Ecto neural progenitor cell (in vitro differentiated cells): ENCODE data around the gene CNKSR3.
"Not testable (repeated sequence)": the region's sequence is repeated elsewhere in the genome, so short reads cannot be mapped to it uniquely, and the experiment has no call there.

Source experiments
- DNase-seq: peaks from one replicate; pipeline ENCODE4 v3.0.0-alpha.2; 2018; ENCODE audit warnings: low spot score

The CNKSR3 gene

DNA sequence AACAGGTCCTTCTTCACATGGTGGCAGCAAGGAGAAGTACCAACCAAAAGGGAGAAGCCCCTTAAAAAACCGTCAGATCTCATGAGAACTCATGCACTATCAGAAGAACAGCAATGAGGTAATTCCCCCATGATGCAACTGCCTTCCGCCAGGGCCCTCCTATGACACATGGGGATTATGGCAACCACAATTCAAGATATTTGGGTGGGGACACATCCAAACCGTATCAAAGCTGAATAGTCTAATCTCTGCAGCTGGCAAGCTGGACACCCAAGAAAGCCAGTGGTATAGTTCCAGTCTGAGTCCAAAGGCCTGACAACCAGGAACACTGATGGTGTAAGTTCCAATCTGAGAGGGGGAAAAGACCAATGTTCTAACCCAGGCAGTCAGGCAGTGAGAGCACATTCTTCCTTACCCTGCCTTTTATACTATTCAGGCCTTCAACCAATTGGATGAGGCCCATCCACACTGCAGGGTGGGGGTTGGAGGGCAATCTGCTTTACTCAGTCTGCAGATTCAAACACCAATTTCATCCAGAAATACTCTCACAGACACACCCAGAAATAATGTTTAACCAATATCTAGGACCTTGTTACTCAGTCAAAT lies 17.9 kb upstream of the CNKSR3 start:
- DNase-seq = no peak

DNA sequence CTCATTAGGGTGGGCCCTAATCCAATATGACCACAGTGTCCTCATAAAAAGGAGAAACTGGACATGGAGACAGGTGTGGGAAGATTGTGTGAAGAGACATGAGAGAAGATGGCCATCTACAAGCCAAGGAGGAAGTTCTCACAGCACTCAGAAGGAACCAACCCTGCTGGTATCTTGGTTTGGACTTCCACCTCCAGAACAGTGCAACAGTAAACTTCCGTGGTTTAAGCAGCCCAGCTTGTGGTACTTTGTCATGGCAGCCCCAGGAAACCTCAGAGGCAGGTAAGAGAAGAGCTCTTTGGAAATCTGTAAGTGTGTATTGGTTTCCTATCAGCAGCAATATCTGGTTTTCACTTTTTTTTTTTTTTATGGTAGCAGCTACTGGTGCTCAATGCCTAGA lies 16.5 kb upstream of the CNKSR3 start:
- no peak for DNase-seq

DNA sequence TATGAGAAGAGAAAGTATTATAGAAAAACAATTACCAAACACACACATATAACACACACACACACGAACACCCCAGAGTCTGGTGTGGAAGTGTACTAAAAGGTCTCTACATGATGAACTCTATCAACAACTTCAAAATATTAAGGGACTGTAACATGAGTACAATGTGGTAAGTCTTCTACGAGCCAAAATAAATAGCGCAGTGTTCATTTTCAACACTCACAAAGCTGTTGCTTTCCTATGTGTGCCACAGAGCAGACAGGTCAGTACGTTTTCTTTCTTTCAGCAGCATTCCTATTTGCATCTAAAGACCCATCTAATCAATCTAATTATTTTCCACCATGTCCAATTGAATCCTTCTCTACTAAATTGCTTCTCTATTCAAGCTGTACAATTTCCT lies 12.1 kb upstream of the CNKSR3 start:
- DNase-seq = no peak

DNA sequence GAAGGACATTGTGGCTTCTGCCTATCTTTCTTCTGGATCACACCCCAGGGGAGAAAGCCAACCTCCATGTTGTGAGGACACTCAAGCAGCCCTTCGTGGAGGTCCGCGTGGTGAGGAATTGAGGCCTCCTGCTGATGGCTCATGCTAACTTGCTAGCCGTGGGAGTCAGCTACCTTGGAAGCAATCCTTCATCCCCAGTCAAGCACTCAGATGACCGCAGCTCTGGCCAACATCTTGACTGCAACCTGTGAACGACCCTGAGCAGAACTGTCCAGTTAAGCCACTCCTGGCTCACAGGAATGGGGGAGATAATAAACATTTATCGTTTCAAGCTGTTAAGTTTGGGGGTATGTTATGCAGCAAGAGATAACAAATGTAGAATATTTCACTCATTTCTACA lies 10.9 kb upstream of the CNKSR3 start:
- no peak for DNase-seq

DNA sequence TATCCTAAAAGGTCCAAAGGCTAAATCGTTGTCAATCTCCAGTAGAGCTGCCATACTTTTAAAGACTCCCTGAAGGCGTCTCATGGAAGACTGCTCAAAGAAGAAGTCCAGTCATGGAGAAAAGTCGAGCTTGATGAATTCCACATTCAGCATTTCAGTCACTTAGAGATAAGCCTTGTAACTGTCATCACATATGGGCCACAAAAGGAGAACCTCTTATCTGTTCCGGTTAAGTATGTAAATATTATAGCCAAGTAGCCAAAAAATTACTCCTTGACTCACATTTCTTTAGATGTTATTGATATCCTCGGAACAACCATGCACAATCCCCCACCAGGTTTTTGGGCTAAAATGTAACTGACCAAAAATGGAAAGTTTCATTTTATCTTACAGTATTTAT lies 9.8 kb upstream of the CNKSR3 start:
- no peak for DNase-seq

DNA sequence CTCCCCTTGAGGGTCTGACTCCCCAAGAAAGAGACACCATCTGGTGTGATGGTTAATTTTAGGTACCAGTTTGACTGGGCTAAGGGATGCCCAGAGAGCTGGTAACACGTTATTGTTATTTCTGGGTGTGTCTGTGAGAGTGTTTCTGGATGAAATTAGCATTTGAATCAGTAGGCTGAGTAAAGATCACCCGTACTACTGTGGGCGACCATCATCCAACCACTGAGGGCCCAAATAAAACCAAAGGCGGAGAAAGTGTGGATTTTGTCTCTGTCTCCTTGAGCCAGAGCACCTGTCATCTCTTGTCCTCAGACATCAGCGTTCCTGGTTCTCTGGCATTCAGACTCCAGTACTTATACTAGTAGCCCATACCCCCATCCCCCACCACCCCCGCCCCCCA lies 7.9 kb upstream of the CNKSR3 start:
- no peak for DNase-seq

DNA sequence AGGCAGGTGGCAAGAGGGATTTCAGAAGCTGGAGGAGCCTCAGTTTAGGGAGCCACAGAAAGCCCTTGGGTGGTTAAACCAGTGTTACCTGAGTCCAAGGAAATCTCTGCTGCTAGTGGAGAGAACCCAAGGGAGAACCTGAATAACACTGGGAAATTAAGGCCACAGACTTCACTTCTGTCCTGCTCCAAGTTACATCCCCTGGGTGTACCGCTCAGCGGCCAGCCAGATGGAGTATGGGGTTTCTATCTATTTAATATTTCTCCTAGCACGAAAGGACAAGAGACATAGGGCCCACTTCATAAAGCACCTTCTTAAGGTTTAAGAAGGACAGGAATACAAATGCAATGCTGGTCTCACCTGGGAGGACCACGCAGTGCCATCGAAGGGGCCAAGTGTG lies 5.8 kb upstream of the CNKSR3 start:
- DNase-seq = no peak

DNA sequence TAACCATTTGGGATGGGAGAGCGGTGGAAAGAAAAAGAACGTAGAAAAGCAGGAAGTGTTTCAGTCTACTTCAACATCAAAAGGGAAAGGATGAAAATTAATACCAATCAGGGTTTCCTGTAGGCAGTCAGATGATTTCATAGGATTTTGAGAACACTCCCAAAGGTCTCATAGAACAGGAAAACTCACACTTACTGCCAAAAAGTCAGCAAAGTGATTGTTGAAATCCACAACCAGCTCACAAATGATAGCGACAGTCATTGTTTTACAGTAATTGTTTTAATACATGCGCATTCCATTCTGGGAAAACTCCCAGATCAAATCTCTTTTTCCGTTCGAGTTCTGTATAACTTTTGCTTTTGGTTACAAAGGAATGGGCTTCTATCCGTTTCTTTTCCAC lies 5.3 kb upstream of the CNKSR3 start:
- no peak for DNase-seq

DNA sequence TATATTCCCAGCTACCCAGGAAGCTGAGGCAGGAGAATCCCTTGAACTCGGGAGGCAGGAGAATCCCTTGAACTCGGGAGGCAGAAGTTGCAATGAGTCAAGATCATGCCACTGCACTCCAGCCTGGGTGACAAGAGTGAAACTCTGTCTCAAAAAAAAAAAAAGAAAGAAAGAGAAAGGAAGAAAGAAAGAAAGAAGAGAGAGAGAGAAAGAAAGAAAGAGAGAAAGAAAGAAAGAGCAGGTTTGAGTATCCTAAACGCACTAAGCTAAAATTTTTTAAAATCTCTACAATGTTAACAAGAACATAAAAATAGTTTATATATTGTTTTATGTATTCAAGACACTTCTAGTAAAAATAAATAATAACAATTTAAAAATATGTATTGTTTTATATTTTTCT lies 4.6 kb upstream of the CNKSR3 start:
- DNase-seq = not testable (repeated sequence)

DNA sequence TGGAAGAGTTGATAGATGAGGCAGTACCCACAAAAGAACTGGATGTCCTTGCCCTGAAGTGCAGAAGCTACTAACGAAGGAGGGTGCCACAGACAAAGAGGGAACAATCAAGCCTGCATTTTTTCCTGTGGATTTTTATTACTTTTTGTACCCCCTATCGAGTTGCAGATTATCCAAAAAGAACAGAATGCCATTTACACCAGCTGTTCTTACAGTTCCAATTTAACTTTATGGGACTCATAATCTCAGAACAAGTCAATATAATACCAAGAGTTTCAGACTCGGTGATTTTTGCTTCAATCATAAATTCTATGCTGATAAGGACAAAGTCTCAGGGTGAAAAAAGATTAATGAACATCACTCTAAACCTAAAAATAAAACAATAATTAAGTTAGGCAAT lies 4.0 kb upstream of the CNKSR3 start:
- DNase-seq = no peak

DNA sequence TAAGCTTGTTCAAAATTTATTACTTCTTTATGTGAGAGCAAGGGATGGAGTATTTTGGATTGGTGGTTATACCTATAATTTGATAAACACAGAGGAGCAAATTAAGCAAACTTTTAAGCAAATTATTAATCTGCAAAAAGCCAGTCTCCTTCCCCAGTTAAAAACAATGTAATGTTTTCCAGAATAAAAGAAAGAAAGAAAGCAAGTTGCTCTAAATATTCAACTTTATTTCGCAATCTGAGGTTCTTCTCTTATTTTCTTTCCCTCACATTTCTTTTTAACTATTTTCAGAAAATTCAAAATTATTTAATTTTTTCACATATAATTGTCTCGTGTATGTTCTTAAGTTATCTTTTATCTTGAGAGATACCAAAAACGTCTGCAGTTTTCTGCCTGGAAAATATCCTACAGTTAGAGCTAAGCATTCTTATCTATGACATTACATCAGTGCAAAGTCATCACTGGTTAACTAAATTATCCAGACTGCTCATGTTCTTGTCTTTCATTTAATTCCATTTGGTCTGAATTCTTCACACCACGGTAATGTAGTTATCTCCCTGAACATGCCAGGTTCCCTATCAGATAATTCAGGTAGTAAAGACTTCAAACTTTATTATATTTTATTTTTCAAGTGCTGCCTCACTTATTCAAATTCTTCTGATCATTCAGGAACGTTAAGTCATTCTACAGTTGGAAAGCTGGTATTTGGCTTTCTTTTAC lies 3.3 kb upstream of the CNKSR3 start:
- DNase-seq = no peak

DNA sequence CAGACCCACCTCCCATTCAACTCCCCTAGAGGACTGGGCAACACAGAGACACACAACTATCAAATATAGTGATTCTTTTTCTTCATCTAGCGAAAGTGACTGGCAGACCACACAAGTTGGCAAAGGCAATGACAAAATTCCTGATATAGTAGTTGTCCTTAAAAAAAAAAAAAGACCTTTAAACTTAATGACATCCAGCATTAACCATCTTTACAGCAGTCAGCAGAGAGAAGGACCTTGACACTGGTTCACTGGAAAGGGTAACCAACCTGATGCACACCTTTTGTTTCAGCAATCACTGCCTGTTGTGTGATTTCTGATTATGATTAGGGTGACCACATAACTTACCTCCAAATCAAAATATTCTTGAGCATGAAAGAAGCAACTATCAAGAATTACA lies 1.7 kb upstream of the CNKSR3 start:
- DNase-seq = no peak

DNA sequence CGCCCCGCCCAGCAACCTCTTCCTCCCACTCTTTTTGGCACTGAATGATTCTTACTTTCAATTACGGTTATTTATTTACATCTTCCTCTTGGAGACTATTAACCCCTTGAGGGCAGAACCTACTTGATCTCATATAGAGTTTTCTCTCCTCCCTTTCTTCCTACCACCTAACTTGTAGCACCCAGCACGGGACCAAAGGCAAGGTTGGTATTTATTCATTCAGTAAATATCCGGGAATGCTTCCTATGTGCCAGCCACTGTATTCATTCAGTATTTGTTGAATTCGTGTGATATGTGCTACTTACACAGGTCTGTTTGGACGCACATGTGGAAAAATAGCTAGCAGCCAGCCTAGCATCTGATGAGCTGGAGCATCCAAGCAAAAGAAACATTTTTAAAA lies 1.3 kb upstream of the CNKSR3 start:
- no peak for DNase-seq

DNA sequence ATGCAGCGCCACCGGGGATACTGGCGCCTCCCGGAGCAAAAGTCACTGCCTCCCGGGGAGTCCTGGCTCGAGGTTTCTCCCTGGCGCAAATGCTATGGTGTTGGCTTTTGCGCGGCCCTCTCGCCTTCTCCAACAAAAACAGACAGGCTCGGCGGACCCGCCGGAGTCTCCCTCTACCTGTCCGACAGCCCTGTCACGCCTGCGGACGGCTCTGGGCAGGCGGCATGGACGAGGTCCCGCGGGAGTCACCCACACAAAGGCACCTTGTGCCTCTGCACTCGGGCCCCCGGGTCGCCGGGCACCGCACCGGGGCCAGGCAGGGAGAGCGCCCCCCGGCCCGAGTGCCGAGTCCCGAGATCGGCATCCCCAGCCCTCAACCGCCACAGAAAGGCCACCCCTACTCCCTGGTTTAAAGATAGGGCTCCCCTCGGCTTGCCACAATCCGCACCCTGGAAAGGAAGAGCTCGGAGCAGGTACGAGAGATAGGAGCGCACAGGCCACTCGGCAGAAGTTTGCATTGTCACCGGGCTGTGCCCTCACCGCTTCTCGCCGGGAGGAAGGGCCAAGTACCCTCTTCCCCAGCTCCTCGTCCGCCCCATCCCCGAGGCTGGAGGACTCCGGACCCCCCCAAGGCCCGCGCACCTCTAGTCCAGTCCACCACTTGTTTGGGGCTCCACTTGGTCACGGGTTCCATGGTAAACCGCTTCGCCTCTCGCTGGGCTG lies 903 bp downstream of the CNKSR3 start:
- peak; percentile 67 for DNase-seq

DNA sequence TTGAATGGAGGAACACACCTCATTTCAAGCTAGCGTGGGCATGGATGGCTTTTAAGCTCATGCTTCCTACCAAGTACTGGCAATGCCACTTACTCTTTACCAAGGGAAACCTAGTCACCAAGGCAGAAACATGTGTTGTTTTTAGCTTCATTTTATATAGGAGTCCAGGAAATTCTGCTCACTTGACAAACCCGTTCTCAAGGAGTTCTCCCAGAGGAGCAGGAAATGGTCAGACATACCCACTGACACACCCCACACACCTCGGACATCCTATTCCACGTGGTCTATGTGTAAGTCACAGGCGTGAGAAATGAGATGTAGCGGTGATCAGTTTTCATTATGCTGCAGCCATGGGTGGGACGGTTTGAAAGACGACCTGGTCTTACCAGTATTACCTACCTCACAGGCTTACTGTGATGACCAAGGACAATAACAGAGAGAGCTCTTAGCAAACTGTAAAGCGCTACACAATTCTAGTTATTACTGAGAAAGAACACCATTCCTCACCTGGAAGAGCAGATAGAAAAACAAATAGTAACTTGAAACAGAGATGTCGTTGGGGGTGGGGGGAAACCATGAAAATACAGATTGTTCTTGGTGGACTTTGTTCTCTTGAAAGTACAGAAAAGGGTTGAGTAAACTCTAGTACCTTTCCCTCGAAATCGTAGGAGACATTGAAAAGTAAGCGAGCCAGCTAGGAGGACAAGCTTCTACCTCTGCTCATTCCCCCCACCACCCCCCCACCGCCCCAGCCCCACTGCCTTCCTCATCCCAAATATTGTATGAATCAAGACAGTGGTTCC lies 1.7 kb downstream of the CNKSR3 start:
- no peak for DNase-seq

DNA sequence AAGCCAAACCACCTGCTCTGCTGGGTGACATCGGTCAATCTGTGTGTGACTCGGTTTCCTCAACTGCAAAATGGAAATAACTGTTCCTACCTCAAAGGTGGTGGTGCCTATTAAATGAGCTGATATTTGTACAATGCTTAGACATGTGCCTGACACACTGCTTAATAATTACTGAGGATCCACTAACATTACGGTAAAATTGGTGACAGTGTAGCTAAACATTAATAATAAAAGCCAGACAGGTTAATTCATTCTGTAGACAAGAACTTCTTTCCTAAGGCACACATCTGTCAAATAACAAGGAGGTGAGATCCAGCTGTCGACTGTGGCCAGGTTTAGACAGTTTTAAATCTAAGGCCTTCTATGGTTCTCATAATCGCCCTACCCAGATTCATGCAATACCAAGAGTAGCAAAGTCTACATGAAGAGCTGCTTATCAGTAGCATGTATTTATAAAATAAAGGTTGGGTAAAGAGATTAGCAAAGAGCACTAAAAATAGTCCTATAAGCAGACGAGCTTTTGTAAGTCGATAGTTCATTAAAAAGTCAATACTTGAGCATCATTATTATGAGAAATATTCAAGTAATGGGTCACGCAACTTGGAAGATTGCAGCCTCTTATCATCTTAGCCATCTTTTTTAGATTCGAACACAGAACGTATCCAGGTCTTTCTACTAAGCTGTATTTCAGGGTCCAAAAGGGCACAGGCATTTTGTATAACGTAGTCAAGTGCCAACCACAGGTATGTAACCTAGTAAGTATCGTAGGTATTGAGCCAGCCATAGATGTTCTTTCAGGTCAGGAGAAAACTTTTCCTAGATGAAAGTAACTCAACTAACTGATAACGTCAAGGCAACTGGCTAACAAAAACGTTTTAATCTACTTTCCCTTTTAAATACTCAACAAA lies 3.2 kb downstream of the CNKSR3 start:
- no peak for DNase-seq

DNA sequence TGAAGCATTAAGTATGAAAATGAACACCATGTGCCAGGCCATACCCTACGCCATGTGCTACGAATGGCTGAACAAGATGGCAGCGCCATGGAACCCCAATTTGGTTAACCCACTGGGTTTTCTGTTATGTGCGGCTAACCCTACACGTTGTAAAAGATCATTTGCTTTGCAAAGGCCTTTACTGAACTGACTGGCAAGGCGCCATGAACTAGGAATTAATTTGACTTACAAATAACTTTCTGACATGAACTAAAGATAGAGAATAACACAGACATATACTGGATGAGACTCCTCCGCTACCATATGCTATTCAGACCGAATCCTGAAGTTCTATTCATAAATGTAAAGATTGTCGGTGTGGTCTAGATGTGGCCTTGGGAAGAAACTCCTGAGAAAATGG lies 3.9 kb downstream of the CNKSR3 start:
- no peak for DNase-seq

DNA sequence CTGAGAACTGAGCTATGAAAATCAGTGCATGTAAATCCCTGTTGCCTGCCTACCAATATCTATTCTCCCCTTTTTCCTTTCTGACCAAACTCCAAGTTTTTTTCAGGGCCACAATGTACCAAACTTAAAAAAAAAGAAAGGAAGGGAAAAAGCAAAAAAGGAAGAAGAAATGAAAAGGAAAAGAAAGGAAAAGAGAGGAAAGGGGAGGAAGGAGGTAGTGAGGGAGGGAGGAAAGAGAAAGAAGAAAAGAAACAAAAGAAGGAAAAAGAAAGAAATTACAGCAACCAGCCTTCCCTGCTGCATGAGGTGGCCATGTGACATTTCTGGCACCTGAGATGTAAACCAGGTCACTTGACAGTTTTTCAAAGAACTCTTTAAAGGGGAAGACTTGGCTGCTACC lies 4.4 kb downstream of the CNKSR3 start:
- DNase-seq = no peak

DNA sequence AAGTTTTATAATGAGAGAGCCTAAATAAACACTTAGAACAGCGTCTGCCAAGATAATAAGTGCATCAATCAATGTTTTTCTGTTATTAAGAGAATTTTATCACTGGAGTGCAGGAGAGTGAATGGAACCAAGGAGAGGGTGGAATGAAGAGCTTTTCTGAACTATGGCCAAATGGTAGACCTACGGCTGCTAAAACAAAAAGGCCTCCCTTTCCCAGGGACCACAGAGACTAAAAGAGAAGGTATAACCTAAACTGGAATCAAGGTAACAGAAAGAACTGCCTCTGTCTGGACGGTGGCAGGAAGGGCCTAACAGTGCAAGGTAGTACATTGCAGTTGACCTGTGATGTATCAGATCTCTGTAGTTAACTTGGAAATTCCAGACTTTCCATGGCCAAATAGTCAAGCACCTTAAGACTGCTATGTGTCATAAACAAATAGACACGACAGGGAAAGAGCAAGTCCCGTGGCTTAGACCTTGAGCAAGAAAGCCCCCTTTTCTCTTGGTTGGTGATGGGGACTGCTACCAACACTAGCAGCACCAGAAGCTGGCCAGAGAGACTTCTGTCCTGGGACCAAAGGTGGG lies 5.5 kb downstream of the CNKSR3 start:
- DNase-seq = no peak

DNA sequence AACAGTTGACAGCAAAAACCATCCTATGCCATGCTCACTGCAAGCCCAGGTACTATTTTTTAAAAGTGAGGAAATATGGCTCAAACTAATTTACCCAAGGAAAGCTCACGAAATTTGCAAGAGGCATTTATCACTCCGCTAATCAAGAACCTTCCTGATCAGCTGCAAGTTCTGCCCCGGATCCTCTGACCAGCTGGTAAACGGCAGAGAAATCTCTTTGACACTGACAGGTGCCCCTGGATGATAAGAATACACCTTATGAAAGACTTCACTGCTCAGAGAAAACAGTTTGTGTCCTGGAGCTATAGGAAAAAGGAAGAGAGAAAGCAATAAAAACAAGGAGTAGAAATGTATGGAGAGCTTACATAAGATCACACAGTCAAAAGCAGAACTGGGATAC lies 6.4 kb downstream of the CNKSR3 start:
- no peak for DNase-seq

DNA sequence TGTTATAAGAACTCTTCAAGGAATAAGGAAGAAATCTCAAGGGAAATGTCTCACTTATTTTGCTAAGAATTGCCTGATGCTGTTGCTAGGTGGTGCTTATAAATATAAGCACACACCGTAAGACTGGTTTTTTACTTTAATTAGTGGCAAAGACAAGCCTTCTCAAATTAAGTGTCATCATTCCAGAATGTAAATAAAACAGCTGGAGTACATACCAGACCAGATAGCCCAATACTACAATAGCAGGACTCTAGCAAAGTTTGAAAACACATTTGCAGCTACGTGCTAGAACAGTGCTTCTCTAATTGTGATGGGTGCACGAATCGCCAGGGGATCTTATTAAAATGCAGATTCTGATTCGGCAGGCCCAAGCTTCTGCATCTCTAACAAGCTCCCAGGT lies 6.8 kb downstream of the CNKSR3 start:
- no peak for DNase-seq
